22Rv1 (cell line): ENCODE results near the gene ANKRD55.

ENCODE experiments used
- H3K27ac ChIP-seq: fragments of 450-650 bp; 2 replicates; pipeline ENCODE4 v1.5.1; 2017
- CTCF ChIP-seq: fragments of 450-650 bp; IDR thresholded peaks from 2 replicates; pipeline ENCODE4 v1.5.1; 2017; ENCODE audit warnings: mild to moderate bottlenecking
- ZFX ChIP-seq: fragments of 450-650 bp; IDR thresholded peaks from 2 replicates; pipeline ENCODE4 v1.6.1; 2017; ENCODE audit warnings: antibody characterized with exemption, borderline replicate concordance

The ANKRD55 gene

GRCh38 chr5:56145511-56145910, 87.6 kb downstream of the ANKRD55 start:
- no peak overlapping the region for H3K27ac ChIP-seq
- TF ChIP-seq CTCF (no peak), ZFX (no peak)

- TF ChIP-seq ZFX (no peak), CTCF (no peak)
- no peak overlapping the region for H3K27ac ChIP-seq
Observed at GRCh38 chr5:56145106-56145505, 88.0 kb downstream of the ANKRD55 start.

GRCh38 chr5:56144211-56144610, 88.9 kb downstream of the ANKRD55 start:
- no peak overlapping the region for H3K27ac ChIP-seq
- TF ChIP-seq CTCF (no peak), ZFX (no peak)

GRCh38 chr5:56143373-56143714, 89.8 kb downstream of the ANKRD55 start:
- H3K27ac ChIP-seq, result no peak overlapping the region
- no peak for TF ChIP-seq CTCF
- TF ChIP-seq ZFX, result no peak

- H3K27ac ChIP-seq, result no peak overlapping the region
- TF ChIP-seq ZFX (no peak), CTCF (no peak)
Observed at GRCh38 chr5:56142614-56143372, 90.3 kb downstream of the ANKRD55 start.

- H3K27ac ChIP-seq, result no peak overlapping the region
- TF ChIP-seq CTCF, result no peak
- TF ChIP-seq ZFX, result no peak
Observed at GRCh38 chr5:56142233-56142613, 90.9 kb downstream of the ANKRD55 start.

GRCh38 chr5:56140073-56140472, 93.1 kb downstream of the ANKRD55 start:
- H3K27ac ChIP-seq, result no peak overlapping the region
- TF ChIP-seq CTCF (no peak), ZFX (no peak)
